HG03196 (cell line): ENCODE results near the gene RNF111.
"Not testable (repeated sequence)": the region's sequence is repeated elsewhere in the genome, so short reads cannot be mapped to it uniquely, and the experiment has no call there.

Source experiments
- ATAC-seq: cut with Tn5 transposase; IDR thresholded peaks from one replicate; pipeline ENCODE4 v1.9.1; 2021; ENCODE audit not compliant: unreplicated experiment

The RNF111 gene

DNA sequence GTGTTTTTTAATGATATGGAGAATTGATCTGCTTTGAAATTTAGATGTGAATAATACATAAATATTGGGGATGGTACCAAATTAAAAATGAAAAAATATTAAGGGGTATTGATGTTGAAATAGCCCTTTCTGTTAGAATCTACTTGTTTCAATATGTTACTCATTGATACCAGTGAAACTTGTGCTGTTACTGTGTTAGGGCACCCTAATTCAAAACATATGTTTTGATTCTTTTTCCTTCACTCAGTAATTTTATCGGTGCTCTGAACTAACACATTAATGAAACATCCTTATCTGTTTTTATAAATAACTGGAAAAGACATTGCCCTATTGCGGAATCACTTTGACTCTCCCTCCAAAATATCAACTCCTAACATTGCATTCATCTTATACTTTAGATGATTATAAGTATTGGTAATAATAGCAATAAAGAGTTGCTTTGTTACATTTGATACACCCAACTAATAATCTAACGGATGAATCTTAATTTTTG lies 65.5 kb downstream of the RNF111 start:
- no peak for ATAC-seq

DNA sequence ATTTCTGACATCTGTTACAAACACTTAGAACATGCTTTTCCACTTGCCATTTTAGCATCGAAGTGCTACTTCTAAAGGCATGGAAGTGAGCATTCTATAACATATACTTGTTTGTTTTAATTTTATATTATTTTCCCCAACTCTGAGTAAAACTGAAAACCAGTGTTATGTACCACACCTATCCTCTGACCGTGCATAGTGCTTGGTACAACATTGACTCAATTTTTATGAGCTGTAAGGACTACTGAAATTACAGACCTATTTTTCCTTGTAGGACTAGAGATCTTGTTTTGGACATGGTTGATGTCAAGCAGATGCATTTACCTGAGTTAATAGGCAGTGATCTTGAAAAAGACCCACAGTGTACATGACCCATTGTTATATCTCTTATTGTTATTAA lies 66.0 kb downstream of the RNF111 start:
- ATAC-seq, result no peak

DNA sequence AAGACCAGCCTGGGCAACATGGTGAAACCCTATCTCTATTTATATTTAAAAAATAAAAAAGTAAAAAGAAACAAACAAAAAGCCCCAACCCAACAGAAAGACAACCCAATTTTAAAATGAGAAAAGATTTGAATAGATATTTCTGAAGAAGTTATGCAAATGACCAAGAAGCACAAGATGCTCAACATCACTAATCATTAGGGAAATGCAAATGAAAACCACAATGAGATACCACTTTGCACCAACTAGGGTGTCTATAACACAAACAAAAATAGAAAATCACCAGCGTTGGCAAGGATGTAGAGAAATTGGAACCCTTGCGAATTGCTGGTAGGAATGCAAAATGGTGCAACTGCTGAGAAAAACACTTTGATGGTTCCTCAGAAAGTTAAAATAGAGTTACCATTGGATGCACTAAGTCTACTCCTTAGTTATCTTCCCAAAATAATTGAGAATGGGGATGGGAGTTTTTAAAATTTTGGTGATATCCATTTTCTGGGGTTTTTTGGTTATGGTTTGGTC lies 71.7 kb downstream of the RNF111 start:
- ATAC-seq, result no peak

DNA sequence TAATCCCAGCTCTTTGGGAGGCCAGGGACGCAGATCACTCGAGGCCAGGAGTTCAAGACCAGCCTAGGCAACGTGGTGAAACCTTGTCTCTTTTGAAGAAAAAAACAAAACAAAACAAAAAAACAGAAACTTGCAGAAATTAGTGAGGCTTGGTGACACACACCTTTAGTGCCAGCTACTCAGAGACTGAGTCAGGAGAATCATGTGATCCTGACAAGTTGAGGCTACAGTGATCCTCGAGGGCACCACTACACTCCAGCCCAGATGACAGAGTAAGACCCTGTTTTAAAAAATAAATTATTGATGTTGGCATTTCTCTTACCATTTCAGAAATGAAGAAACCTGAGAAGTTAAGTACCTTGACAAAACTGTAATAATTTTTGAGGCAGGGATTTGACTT lies 72.9 kb downstream of the RNF111 start:
- no peak for ATAC-seq

DNA sequence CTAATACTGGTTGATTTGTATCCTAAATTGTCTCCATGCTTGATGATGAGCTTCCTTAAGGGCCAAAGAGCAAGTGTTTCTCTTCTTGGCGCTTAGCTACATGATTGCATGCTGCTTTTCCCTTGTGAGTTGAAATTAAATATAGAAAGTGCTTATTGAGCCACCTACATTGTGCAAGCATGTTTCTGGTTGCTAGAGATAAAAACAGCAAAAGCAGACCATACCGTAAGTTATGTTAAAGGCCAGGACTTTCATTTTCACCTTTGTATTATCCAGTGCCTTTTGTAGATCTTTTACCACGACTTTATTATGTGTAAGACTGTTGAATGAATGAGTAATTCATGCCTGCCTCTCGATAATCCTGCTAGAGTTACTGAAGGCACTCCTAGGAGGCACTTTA lies 75.6 kb downstream of the RNF111 start:
- ATAC-seq, result no peak

GRCh38 chr15:59069430-59069829 lies 82.0 kb downstream of the RNF111 start:
- no peak for ATAC-seq

DNA sequence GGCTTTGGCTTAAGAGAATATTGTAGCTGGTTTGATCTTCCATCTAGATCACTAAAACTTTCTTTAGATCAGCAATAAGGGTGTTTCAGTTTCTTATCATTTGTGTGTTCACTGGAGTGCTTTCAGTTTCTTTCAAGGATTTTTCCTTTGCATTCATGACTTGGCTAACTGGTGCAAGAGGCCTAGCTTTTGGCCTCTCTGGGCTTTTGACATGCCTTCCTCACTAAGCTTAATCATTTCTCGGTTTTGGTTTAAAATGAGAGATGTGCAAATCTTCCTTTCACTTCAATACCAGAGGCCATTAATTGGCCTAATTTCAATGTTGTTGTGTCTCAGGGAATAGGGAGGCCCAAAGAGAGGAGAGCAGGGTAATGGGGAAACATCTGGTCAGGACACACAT lies 87.1 kb downstream of the RNF111 start:
- no peak for ATAC-seq

DNA sequence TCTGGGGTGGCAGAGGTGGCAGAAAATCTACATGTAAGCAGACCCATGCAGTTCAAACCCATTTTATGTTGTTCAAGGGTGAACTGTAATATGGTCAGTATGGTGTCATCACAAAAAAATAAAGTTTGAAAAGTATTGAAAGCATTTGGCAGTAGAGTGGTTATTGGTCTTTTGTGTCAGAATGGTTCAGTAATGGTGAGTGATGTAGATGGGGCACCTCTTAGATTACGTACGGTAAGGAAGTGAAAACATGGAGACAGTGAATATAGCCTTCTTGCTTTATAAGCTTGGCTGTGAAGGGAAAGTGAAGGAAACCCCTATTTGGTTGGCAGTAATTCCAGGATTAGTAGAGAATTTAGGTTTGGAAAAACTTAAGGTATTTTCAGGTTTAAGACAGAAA lies 100.3 kb downstream of the RNF111 start:
- ATAC-seq, result no peak

GRCh38 chr15:59094077-59094476 lies 106.6 kb downstream of the RNF111 start:
- ATAC-seq, result no peak

DNA sequence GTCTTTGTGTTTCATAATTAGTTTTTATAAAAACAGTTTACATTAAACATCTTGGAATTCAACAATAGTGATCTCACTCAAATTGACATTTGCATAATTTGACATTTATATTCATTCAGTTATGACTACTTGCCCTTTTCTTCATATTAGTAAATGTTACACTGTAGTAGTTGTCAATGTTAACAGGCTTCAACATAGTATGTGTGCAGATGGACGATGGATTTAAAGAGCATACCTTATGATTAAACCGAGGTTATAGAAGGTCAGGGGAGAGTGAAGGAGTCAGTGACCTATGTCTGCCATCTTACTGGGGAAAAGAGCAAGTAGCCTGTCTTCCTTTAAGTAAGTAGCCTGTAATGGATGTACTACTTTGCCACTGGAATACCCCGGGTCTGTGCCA lies 109.0 kb downstream of the RNF111 start:
- no peak for ATAC-seq

GRCh38 chr15:59099162-59099685 lies 111.8 kb downstream of the RNF111 start:
- ATAC-seq, result no peak

DNA sequence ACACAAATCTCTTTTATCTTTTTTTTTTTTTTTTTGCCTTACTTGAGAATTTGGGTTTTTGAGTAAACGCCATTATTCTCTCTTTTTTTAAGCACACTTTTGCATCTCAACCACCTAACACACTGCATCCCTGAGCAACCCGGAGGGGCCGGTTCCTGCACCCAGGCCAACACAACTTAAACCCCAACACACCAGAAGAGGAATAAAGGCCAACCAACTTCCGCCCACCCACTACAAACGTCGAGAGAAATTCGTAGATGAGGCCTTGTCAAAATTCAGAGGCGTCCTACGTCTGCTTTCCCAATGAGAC lies 117.1 kb downstream of the RNF111 start:
- no peak for ATAC-seq

GRCh38 chr15:59104912-59105732 lies 117.7 kb downstream of the RNF111 start, which contains the start of gene CCNB2:
CCNB2 (plus strand) TSS chr15:59105146; CDS start chr15:59105269, 123 bp downstream.
- ATAC-seq, result peak; percentile 89

DNA sequence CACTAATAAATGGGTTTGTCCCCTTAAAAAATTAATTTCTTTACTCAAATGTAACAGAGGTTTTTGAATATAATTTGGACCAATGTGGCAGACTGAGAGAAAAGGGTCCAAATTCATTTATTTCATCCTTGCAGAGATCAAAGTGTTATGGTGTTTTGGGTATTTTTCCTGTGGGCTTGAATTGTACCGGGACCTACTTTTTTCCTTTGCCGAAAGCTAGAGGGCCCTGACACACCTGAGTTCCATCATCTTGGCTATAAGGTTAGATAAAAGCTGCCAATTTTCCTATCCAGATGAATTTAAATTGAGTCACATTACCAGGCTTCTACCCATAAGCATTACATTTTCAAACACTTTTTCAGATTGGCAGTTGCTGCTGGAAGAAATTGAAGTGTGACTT lies 118.4 kb downstream of the RNF111 start:
- no peak for ATAC-seq

- ATAC-seq, result no peak
These were observed 123.8 kb downstream of the RNF111 start for GRCh38 chr15:59111251-59111650.

DNA sequence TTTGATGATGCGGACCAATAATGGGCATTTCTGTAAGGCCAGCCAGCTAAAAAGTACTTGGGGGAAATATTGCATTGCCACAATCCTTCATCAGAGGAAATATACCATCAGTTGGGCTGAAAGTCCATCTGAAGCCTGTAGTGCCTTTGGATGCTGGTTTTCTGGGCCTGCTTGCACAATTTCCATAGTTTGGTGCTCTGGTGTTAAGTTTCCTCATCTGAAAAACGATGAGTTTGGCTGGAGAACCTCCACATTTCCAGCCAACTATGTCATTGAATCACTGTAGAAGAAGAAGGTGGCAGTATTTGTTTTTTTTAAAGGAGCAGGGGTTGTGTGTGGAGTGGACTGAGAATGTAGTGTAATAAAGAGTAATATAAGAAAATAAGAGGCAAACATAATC lies 127.6 kb downstream of the RNF111 start:
- ATAC-seq, result no peak

DNA sequence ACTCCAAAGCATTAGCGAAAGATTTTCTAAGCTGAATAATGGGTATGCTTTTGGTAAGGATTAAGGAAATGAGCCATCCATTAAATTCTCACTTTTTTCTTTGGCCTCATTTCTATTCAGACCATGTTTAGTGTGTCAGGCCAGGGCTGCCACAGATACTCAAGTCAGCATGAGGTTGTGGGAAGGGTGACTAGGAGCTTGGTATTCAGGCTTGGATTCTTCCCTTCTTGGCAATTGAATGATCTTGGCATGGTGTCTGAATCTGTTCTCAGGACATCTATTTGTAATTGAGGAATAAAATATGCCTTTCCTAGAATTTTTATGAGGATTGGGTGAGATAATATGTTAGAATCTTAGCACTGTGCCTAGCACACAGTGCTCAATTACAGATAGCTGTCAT lies 128.7 kb downstream of the RNF111 start:
- no peak for ATAC-seq

DNA sequence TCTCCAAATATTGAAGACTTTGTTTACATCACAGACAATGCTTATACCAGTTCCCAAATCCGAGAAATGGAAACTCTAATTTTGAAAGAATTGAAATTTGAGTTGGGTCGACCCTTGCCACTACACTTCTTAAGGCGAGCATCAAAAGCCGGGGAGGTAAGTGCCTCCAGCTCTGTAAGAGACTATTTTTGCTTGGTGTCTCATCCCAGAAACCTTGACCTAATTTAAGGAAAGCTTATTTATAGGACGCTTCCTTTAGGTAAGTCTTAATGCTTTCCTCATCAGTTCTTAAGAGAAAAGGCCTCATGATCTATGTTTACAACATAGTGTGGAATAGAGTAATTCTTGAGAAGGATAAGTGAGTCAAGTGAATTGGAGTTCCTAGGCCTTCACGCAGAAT lies 129.3 kb downstream of the RNF111 start:
- ATAC-seq, result no peak

DNA sequence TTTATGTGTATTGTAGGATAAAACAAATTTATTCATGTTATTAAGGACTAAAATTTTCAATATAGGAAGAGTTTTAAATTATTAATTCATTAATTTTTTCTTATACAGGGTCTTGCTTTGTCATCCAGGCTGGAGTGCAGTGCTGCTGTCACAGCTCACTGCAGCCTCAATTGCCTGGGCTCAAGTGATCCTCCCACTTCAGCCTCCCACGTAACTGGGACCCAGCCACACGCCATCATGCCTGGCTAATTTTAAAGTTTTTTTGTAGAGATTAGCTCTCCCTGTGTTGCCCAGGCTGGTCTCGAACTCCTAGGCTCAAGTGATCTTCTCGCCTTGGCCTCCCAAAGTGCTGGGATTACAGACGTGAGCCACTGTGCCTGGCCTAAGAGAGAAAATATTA lies 132.2 kb downstream of the RNF111 start:
- ATAC-seq, result no peak

DNA sequence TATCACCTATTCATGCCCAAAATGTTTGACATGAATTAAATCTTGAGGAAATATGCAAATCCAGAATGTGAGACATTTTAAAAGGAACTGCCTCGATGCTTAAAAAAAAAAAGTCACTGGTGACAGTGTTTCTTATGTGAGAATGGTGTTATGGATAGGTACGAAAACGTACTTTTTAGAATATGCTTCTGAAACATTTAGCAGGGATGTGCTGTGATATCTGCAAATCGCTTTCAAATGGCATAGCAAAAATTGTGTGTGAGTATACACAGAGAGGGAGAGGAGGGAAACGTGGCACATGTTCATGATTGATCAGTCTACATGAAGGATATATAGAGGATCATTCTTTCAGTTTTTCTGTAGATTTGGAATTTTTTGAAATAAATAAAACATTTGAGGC lies 133.5 kb downstream of the RNF111 start:
- no peak for ATAC-seq

DNA sequence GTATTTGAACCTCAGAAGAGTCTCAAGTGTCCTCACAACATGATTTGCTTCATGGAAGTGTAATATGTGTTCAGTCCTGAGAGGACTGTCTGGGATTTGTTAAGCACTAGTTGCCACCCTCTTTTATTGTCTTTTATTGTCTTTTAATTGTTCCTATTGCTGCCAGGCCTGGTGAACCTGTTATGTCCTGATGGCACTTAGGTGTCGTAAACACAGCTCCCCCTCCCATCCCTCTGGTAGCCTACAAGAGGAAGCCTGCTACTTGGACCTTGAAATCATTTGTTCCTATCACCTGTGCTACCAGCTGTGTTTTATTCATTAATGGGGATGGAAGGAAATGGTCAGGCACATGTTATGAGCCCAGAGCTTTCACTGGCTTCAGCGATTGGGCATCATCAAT lies 136.8 kb downstream of the RNF111 start:
- ATAC-seq, result no peak

GRCh38 chr15:59125683-59126082 lies 138.2 kb downstream of the RNF111 start:
- ATAC-seq, result not testable (repeated sequence)

GRCh38 chr15:59127255-59127654 lies 139.8 kb downstream of the RNF111 start:
- not testable (repeated sequence) for ATAC-seq
